ENCODE data around the gene PHGDH.

DNA sequence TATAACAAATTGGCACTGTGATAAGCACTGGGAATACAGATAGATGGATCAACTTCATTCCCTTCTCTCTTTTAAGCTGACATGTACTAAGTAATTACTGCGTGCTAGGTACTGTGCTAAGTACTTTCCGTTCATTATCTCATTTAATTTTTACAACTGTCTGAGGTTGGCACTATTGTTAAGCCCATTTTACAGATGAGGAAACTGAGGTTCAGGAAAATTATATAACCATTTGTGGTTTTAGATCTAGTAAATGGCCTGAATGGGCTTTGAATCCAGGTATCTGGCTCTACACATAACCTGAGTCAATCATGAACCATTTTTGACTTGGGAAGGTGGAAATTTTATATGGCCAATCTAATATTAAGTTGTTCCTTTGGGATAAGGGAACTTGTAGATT lies 60.6 kb downstream of the PHGDH start:
- TF ChIP-seq POLR2AphosphoS5 (IDR thresholded peaks at IDR 0.05; ENCODE audit: low read depth, low read length) (no peak), TAF1 (IDR thresholded peaks at IDR 0.05; ENCODE audit: borderline replicate concordance, insufficient read depth, low read length) (no peak)

All from PFSK-1 (cell line).